Breast epithelium (tissue), 3 donors: ENCODE data around the gene NDEL1.

ENCODE experiments used
- POLR2AphosphoS5 ChIP-seq, 3 donors: sonication (generic); formaldehyde crosslinking; IDR thresholded peaks; one replicate each; pipeline ENCODE4 v1.6.1; 2017; ENCODE audit warnings: antibody characterized with exemption in 3 of 3
- TF ChIP-seq, protein P1 (sequence below), 3 donors: fragments of 450-650 bp; IDR thresholded peaks; one replicate each; pipeline ENCODE4 v1.5.1; 2016 to 2017; ENCODE audit warnings: antibody characterized with exemption in 3 of 3, mild to moderate bottlenecking in 3 of 3, moderate library complexity in 3 of 3

DNA sequence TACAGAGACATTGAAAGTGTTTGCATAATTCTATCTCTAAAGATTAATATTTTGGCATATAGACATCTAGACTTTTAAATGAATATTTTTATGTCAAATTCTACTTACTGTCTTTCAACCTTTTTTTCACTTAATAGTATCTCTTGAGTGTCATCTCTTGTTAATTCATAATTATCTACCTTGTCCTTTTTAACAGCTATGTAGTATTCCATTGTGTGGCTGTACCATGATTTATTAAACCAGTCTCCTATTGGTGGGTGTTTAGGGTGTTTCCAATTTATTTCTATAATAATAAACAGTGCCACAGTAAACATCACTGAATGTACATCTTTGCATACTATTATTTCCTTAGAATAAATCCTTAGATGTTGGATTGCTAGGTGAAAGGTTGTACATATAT lies 21.7 kb upstream of the NDEL1 start:
- TF ChIP-seq, protein P1, sequence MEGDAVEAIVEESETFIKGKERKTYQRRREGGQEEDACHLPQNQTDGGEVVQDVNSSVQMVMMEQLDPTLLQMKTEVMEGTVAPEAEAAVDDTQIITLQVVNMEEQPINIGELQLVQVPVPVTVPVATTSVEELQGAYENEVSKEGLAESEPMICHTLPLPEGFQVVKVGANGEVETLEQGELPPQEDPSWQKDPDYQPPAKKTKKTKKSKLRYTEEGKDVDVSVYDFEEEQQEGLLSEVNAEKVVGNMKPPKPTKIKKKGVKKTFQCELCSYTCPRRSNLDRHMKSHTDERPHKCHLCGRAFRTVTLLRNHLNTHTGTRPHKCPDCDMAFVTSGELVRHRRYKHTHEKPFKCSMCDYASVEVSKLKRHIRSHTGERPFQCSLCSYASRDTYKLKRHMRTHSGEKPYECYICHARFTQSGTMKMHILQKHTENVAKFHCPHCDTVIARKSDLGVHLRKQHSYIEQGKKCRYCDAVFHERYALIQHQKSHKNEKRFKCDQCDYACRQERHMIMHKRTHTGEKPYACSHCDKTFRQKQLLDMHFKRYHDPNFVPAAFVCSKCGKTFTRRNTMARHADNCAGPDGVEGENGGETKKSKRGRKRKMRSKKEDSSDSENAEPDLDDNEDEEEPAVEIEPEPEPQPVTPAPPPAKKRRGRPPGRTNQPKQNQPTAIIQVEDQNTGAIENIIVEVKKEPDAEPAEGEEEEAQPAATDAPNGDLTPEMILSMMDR (IDR thresholded peaks at IDR 0.05) = no peak
- TF ChIP-seq POLR2AphosphoS5 (IDR thresholded peaks at IDR 0.05) = no peak
